OCI-LY1 (cell line): ENCODE results near the gene SUN5.

ENCODE experiments used
- H2AFZ ChIP-seq: fragments of 200-600 bp; sonication (generic), shearing (Covaris generic); 2 replicates; pipeline ENCODE4 v1.6.0; 2014; ENCODE audit warnings: antibody characterized with exemption, mild to moderate bottlenecking, low read length
- H3F3A ChIP-seq: fragments of 200-600 bp; sonication (generic), shearing (Covaris generic); 2 replicates; pipeline ENCODE4 v1.6.0; 2014; ENCODE audit warnings: mild to moderate bottlenecking, antibody characterized with exemption, low read length, moderate library complexity; ENCODE audit not compliant: insufficient read depth
- H3K27ac ChIP-seq: fragments of 200-600 bp; sonication (generic); 2 replicates; pipeline ENCODE4 v1.5.1; 2014; ENCODE audit warnings: low read length, mixed run types, mild to moderate bottlenecking, low read depth; ENCODE audit not compliant: poor library complexity, severe bottlenecking
- H3K27me3 ChIP-seq: fragments of 200-600 bp; sonication (generic); 2 replicates; pipeline ENCODE4 v1.6.0; 2014; ENCODE audit warnings: antibody characterized with exemption, mild to moderate bottlenecking, low read length, moderate library complexity; ENCODE audit not compliant: insufficient read depth
- H3K36me3 ChIP-seq: fragments of 200-600 bp; sonication (generic); 2 replicates; pipeline ENCODE4 v1.6.1; 2014; ENCODE audit warnings: mild to moderate bottlenecking, antibody characterized with exemption, low read length, moderate library complexity, mixed read lengths; ENCODE audit not compliant: insufficient read depth
- H3K4me1 ChIP-seq: fragments of 200-600 bp; sonication (generic); 2 replicates; pipeline ENCODE4 v1.5.1; 2014; ENCODE audit warnings: mild to moderate bottlenecking, low read length, moderate library complexity; ENCODE audit not compliant: insufficient read depth, severe bottlenecking
- H3K4me2 ChIP-seq: fragments of 200-600 bp; sonication (generic), shearing (Covaris generic); 2 replicates; pipeline ENCODE4 v1.6.1; 2014; ENCODE audit warnings: low read length
- H3K4me3 ChIP-seq: fragments of 200-600 bp; sonication (generic); 2 replicates; pipeline ENCODE4 v1.5.1; 2014; ENCODE audit warnings: low read length, low read depth, mild to moderate bottlenecking, mixed read lengths; ENCODE audit not compliant: poor library complexity, severe bottlenecking
- H3K79me2 ChIP-seq: fragments of 200-600 bp; shearing (Covaris generic); 2 replicates; pipeline ENCODE4 v1.6.1; 2016; ENCODE audit warnings: mixed run types, low read length, mixed read lengths; ENCODE audit not compliant: insufficient read depth
- H3K9ac ChIP-seq: fragments of 200-600 bp; sonication (generic), shearing (Covaris generic); 2 replicates; pipeline ENCODE4 v1.6.1; 2014; ENCODE audit warnings: mild to moderate bottlenecking, low read length, mixed read lengths
- H3K9me2 ChIP-seq: fragments of 200-600 bp; sonication (generic), shearing (Covaris generic); 2 replicates; pipeline ENCODE4 v1.6.1; 2014; ENCODE audit warnings: low read depth, mild to moderate bottlenecking, low read length, mixed read lengths
- H3K9me3 ChIP-seq: fragments of 200-600 bp; shearing (Covaris generic); 2 replicates; pipeline ENCODE4 v1.6.1; 2014; ENCODE audit warnings: low read length, mixed read lengths
- H4K20me1 ChIP-seq: fragments of 200-600 bp; sonication (generic), shearing (Covaris generic); 2 replicates; pipeline ENCODE4 v1.6.0; 2016; ENCODE audit warnings: mild to moderate bottlenecking, low read length; ENCODE audit not compliant: insufficient read depth
- EZH2 ChIP-seq: fragments of 200-600 bp; sonication (generic), shearing (Covaris generic); IDR thresholded peaks from 2 replicates; pipeline ENCODE4 v1.8.0; 2017; ENCODE audit warnings: borderline replicate concordance, mixed run types, mild to moderate bottlenecking, antibody characterized with exemption, low read length, moderate library complexity, mixed read lengths
- TF ChIP-seq, protein P1 (sequence below): fragments of 200-600 bp; sonication (generic), shearing (Covaris generic); IDR thresholded peaks from 2 replicates; pipeline ENCODE4 v1.5.1; 2017; ENCODE audit warnings: mild to moderate bottlenecking, antibody characterized with exemption, low read length, moderate library complexity, mixed read lengths

SUN5 gene

DNA sequence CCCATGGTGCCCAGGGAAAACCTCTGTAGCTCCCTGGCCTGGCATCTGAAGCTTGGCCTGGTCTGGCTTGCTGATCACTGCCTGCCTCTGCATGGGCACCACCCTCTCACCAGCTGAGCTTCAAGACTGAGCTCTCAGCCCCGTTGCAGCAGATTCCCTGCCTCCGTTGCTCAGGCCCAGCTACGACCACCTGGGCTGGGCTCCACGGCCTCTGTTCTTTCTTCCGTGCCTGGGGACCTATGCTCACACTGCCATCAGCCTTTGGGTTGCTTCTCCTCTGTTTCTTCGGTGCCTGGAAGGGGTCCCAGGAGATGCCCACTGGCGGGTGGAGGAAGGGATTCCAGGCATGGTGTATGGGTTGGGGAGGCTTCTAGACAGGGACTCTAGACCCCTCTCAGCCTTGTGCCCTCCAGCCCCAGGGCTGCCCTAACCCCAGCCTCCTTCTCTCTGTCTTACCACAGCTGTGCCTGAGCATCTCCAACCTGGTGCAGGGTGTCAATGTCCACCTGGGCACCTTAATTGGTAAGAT is 12.4 kb upstream of the SUN5 start:
- H3K9me2 ChIP-seq, result no peaks in the 10 kb centered on the region
- H3F3A ChIP-seq, result no peaks in the 10 kb centered on the region
- no peaks in the 10 kb centered on the region for H4K20me1 ChIP-seq
- TF ChIP-seq, protein P1, sequence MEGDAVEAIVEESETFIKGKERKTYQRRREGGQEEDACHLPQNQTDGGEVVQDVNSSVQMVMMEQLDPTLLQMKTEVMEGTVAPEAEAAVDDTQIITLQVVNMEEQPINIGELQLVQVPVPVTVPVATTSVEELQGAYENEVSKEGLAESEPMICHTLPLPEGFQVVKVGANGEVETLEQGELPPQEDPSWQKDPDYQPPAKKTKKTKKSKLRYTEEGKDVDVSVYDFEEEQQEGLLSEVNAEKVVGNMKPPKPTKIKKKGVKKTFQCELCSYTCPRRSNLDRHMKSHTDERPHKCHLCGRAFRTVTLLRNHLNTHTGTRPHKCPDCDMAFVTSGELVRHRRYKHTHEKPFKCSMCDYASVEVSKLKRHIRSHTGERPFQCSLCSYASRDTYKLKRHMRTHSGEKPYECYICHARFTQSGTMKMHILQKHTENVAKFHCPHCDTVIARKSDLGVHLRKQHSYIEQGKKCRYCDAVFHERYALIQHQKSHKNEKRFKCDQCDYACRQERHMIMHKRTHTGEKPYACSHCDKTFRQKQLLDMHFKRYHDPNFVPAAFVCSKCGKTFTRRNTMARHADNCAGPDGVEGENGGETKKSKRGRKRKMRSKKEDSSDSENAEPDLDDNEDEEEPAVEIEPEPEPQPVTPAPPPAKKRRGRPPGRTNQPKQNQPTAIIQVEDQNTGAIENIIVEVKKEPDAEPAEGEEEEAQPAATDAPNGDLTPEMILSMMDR, result no peak
- TF ChIP-seq EZH2, result no peak
- H3K4me1 ChIP-seq, result no peaks in the 10 kb centered on the region
- H3K4me3 ChIP-seq, result no peak overlapping the region
- H3K4me2 ChIP-seq, result no peak overlapping the region
- no peaks in the 10 kb centered on the region for H3K79me2 ChIP-seq
- H3K9me3 ChIP-seq, result no peaks in the 10 kb centered on the region
- no peaks in the 10 kb centered on the region for H3K36me3 ChIP-seq
- H2AFZ ChIP-seq, result no peak overlapping the region
- 0 out of 2 replicates have a peak, but pooled peaks cover 3% of the 10 kb centered on the region for H3K27me3 ChIP-seq
- H3K9ac ChIP-seq, result no peak overlapping the region
- no peak overlapping the region for H3K27ac ChIP-seq

GRCh38 chr20:33015700-33016580 is 11.7 kb upstream of the SUN5 start:
- no peak overlapping the region for H3K4me3 ChIP-seq
- H3K27me3 ChIP-seq, result peaks cover 3% of the 10 kb centered on the region; the same call in 1 of the 2 replicates

DNA sequence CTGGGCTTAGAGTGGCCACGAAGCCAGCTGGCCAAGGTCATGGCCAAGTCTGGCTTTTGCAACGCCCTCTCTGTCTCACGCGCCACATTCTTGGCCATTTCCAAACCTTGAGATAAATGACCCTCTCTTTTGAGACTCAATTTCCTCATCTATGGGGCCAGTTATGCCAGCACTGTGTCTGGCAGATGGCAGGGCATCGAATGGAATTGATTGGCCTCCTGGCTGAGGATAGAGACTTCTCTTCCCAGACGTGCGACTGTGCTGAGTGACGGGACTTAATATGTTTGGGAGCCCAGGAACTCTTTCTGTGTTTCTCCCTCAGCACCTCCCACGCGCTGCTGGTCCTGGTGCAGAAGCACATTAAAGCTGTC is 10.9 kb upstream of the SUN5 start:
- H2AFZ ChIP-seq, result no peak overlapping the region
- H3K27me3 ChIP-seq, result peaks cover 3% of the 10 kb centered on the region; the same call in 1 of the 2 replicates
- H3K36me3 ChIP-seq, result no peaks in the 10 kb centered on the region
- no peaks in the 10 kb centered on the region for H4K20me1 ChIP-seq
- TF ChIP-seq, protein P1, result no peak
- TF ChIP-seq EZH2, result no peak
- no peaks in the 10 kb centered on the region for H3F3A ChIP-seq
- no peaks in the 10 kb centered on the region for H3K4me1 ChIP-seq
- H3K9me3 ChIP-seq, result no peaks in the 10 kb centered on the region
- H3K27ac ChIP-seq, result no peak overlapping the region
- no peak overlapping the region for H3K4me3 ChIP-seq
- no peak overlapping the region for H3K4me2 ChIP-seq
- H3K9me2 ChIP-seq, result no peaks in the 10 kb centered on the region
- H3K79me2 ChIP-seq, result no peaks in the 10 kb centered on the region
- H3K9ac ChIP-seq, result no peak overlapping the region

More at GRCh38 chr20:33015700-33016580, 11.7 kb upstream of the SUN5 start:
- no peak overlapping the region for H3K27ac ChIP-seq
- TF ChIP-seq, protein P1, result no peak
- no peaks in the 10 kb centered on the region for H3F3A ChIP-seq
- no peaks in the 10 kb centered on the region for H4K20me1 ChIP-seq
- H3K9ac ChIP-seq, result no peak overlapping the region
- no peaks in the 10 kb centered on the region for H3K9me2 ChIP-seq
- no peak overlapping the region for H2AFZ ChIP-seq
- no peaks in the 10 kb centered on the region for H3K36me3 ChIP-seq
- no peaks in the 10 kb centered on the region for H3K9me3 ChIP-seq
- no peak overlapping the region for H3K4me2 ChIP-seq
- no peaks in the 10 kb centered on the region for H3K79me2 ChIP-seq
- no peaks in the 10 kb centered on the region for H3K4me1 ChIP-seq
